ENCODE data around the gene SYNJ1.

DNA sequence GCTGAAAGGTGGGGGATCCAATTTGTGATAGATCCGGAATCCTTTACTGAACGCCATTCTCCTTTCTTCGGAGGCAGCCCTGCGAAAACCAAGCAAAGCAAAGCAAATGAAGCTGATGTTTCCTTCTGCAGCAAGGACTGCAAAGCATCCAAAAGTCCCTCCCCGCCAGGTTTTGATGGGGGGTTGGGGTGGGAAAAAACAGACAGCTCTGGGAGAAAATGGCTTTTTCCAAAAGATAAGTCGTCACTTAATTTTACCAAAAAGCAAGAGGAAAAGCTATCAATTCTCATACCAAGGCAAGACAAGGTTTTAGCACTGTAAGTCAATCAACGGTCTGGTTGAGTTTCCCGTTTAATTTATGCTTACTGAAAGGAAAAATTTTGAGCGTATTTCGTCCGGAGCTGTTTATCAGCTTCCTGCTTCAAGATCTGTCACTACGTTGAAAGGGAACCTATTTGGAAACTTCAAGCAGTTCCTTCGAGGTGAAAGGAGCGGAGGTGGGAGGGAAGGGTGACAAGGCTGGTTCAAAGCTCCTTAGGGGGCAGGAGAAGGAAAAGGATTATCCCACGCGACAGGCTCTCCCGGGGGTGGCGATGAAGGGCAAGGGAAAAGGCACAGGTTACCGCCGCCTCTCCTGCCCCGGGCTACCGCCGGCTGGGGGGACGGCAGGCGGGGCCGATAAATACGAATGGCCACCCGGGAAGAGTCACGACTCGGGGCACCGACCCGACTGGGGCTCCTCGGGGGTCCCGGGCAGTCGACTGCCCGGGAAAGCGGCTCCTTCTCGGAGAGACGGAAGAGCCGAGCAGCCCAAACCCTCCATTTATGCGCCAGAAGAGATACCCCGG lies 750 bp downstream of the SYNJ1 start:
- no peak for TF ChIP-seq POLR2A (IDR thresholded peaks at IDR 0.05)
- no peak for TF ChIP-seq CTCF (IDR thresholded peaks at IDR 0.05)
- TF ChIP-seq POLR2AphosphoS5 (IDR thresholded peaks at IDR 0.05) = no peak
- no peak for TF ChIP-seq EP300 (IDR thresholded peaks at IDR 0.05)
